ENCODE data around the gene RASL12.
"Not testable (repeated sequence)": the region's sequence is repeated elsewhere in the genome, so short reads cannot be mapped to it uniquely, and the experiment has no call there.

Gene RASL12

GRCh38 chr15:65028921-65029735 is 38.7 kb downstream of the RASL12 start, which contains the start of gene MTFMT:
Gene MTFMT (minus strand): TSS chr15:65029639. CDS start chr15:65029613, 26 bp downstream.
- DNase-seq (ENCODE audit: low read depth in 2 of 2) = peak; percentile 89 to 91

- no peak for DNase-seq (ENCODE audit: low read depth in 2 of 2)
These were observed 39.5 kb downstream of the RASL12 start for GRCh38 chr15:65028338-65028737.

DNA sequence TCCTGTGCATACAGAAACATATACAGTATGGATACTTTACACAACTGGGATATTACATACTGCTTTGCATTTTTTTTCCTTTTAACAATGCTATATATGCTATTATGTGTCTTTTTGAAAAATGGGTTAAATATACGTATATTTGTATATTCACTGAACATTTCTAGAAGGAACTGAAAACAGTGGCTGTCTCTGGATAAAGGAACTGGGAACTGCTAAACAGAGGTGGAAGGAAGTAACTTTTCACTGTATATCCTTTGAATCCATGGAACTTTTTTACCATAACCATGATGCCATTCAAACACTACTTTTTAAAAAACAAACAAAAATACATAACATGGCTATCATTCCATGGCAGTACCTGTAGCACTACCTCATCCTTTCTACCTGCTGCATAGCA is 40.2 kb downstream of the RASL12 start:
- no peak for DNase-seq (ENCODE audit: low read depth in 2 of 2)

DNA sequence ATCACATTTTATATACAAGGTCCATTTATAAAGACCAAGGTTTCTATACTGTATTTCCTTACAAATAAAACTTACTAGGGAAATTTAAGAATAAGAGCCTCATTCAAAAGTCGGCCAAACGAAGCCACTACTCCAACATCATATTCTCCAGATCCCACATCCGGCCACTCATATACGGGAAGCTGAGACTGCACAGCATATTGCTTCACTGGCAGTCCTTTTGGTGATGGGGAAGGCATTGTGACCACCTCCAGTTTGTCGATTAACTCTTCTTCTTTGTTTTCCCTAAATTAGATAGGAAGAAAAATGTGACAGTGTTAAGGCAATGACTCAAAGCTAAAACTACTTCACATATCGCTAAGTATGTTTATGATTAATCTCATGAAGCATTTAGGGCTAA is 41.0 kb downstream of the RASL12 start:
- no peak for DNase-seq (ENCODE audit: low read depth in 2 of 2)

DNA sequence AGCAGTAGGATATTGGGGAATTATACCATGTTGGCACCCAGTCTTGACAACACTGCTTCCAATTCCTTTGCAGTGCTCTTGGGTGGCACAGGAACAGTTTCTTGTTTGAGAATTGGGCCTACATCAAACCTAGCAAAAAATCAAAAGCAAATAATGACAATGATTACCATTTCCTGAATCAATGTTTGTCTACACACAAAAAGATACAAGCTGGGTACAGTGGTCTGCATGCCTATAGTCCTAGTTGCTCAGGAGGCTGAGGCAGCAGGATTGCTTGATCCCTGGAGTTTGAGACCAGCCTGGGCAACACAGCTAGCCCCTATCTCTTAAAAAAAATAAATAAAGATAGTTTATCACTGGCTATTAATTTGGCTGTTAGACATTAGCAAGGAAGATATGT is 46.3 kb downstream of the RASL12 start:
- DNase-seq (ENCODE audit: low read depth in 2 of 2) = no peak

DNA sequence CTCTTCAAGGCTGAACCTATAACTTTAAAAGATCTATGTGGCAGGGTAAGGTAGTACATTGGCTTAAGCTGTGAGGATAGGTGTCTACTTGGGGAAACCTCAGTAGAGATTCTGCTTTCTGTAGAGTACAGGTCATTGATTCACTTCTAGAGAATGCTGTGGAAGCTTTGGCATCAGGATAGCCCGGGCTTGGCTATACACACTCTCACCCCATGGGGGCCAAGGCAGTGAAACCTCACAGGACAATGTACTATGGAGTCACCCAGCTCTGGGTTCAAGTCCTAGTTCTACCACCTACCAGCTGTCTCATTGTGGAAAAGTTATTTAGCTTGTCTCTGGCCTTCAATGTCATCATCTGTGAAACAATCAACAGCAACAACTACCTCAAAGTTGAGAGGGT is 47.4 kb downstream of the RASL12 start:
- no peak for DNase-seq (ENCODE audit: low read depth in 2 of 2)

DNA sequence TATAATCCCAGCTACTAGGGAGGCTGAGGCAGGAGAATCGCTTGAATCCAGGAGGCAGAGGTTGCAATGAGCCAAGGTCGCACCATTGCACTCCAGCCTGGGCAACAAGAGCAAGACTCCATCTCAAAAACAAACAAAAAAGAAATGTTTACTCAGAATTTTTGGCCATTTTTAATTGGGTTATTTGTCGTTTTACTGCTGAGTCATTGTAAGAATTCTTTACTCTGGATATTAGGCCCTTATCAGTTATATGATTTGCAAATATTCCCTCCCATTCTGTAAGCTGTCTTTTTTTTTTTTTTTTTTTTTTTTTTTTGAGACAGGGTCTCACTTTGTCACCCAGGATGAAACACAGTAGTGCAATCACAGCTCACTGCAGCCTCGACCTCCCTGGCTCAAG is 56.6 kb downstream of the RASL12 start:
- DNase-seq (ENCODE audit: low read depth in 2 of 2) = not testable (repeated sequence)

- DNase-seq (ENCODE audit: low read depth in 2 of 2) = no peak
These were observed 58.8 kb downstream of the RASL12 start for GRCh38 chr15:65008983-65009382.

DNA sequence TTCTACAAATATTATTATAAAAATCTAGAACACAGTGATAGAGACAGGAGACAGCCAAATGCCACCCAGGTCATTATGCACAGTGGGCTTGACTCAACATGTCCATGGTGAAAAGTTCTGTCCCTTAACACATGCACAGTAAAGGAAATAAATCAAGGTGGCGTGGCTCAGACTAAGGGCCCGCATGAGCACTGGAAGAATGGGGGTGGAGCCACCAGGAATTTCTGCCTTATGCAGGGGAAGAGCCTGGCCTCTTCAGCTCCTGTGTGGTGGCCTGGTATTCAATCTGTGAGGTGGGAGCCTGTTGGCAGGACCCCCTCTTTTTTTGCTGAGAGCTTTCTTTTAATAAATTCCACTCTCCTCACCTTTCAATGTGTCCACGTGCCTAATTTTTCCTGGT is 60.9 kb downstream of the RASL12 start:
- DNase-seq (ENCODE audit: low read depth in 2 of 2) = no peak

DNA sequence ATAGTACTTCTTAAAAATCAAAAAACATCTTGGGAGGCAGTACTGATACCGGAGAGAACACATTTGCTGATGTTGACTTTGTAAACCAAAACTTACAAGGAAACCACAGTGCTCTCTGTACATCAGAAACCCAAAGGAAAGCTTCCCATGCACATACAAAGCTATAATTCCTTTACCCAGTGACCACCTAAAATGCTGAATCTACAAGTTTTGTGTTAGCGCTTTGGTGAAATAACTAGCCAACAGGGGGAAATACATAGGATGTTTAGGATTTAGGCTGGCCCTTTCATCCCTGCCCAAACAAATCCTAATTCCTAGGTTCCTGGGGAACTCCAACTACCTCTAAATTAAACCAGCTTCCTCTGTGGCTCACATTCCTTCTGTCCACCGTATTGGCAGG is 62.8 kb downstream of the RASL12 start:
- DNase-seq (ENCODE audit: low read depth in 2 of 2) = no peak
